Ovary (tissue), 3 donors: ENCODE data around the gene ABCC11.

ENCODE experiments used
- EP300 ChIP-seq: sonication (generic); formaldehyde crosslinking; IDR thresholded peaks from one replicate; pipeline ENCODE4 v1.6.1; 2017; ENCODE audit warnings: antibody characterized with exemption
- TF ChIP-seq, protein P1 (sequence below), 3 donors: fragments of 450-650 bp in 2 of 3; fragments of 200-600 bp in 1 of 3; IDR thresholded peaks; one replicate each; pipeline versions ENCODE4 v1.5.1 to v1.8.0; 2016 to 2022; ENCODE audit warnings: antibody characterized with exemption in 3 of 3, mild to moderate bottlenecking in 1 of 3
- donor health status: DM: no; HTN: no; CAD: no.

- no peak for TF ChIP-seq EP300
- TF ChIP-seq, protein P1, sequence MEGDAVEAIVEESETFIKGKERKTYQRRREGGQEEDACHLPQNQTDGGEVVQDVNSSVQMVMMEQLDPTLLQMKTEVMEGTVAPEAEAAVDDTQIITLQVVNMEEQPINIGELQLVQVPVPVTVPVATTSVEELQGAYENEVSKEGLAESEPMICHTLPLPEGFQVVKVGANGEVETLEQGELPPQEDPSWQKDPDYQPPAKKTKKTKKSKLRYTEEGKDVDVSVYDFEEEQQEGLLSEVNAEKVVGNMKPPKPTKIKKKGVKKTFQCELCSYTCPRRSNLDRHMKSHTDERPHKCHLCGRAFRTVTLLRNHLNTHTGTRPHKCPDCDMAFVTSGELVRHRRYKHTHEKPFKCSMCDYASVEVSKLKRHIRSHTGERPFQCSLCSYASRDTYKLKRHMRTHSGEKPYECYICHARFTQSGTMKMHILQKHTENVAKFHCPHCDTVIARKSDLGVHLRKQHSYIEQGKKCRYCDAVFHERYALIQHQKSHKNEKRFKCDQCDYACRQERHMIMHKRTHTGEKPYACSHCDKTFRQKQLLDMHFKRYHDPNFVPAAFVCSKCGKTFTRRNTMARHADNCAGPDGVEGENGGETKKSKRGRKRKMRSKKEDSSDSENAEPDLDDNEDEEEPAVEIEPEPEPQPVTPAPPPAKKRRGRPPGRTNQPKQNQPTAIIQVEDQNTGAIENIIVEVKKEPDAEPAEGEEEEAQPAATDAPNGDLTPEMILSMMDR (IDR thresholded peaks at IDR 0.05), result no peak
Observed at GRCh38 chr16:48140821-48141220, 106.5 kb downstream of the ABCC11 start.
